NCI-H146 treated with DMSO at 0.1 percent for 48 hours (cell line): ENCODE data around the gene SPDEF.

Source experiments
- DNase-seq: peaks from one replicate; lab custom pipeline; 2025; ENCODE audit not compliant: unreplicated experiment; lab: John Stamatoyannopoulos, UW

Gene SPDEF

DNA sequence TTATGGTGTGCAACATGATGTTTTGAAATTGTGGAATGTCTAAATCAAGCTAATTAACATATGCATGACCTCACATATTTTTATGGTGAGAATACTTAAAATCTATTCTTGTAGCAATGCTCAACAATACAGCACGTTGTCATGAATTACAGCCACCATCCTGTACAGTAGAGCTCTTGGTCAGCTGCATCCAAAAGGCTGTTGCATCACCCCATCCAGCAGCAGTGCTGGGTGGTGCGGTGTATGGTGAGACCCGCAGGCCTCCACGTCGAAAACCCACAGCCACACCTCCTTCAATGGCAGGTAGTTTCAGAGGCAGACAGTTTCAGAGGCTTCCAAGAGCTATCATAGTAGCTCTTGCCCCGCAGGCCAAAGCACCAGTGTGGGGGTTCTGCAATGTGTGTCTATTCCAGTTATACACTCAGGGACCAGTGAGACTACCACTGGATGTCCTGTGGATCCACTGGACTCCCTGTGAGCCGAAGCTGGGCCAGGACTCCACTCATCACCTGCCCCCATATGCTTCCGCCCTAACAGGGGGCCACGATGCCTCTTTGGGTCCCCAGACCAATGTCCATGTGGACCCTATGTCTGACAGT is 66.8 kb downstream of the SPDEF start:
- no peak for DNase-seq
